ENCODE data around the gene RNF25.

Gene RNF25, protein sequence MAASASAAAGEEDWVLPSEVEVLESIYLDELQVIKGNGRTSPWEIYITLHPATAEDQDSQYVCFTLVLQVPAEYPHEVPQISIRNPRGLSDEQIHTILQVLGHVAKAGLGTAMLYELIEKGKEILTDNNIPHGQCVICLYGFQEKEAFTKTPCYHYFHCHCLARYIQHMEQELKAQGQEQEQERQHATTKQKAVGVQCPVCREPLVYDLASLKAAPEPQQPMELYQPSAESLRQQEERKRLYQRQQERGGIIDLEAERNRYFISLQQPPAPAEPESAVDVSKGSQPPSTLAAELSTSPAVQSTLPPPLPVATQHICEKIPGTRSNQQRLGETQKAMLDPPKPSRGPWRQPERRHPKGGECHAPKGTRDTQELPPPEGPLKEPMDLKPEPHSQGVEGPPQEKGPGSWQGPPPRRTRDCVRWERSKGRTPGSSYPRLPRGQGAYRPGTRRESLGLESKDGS

GRCh38 chr2:218671654-218672566 is at the start of gene RNF25, which contains the start of gene STK36:
Gene RNF25 (minus strand): TSS chr2:218672002. CDS start chr2:218671970, 32 bp downstream.
Gene STK36 (plus strand): TSS chr2:218672086. CDS start chr2:218672830, 744 bp downstream.
- in situ Hi-C loops (cut with MboI; ENCODE audit: low sequenced_read_pairs), result loop anchor here (25.0 kb wide), 1 partner anchor 385 kb away; the partner anchor contains the start of gene TMBIM1

DNA sequence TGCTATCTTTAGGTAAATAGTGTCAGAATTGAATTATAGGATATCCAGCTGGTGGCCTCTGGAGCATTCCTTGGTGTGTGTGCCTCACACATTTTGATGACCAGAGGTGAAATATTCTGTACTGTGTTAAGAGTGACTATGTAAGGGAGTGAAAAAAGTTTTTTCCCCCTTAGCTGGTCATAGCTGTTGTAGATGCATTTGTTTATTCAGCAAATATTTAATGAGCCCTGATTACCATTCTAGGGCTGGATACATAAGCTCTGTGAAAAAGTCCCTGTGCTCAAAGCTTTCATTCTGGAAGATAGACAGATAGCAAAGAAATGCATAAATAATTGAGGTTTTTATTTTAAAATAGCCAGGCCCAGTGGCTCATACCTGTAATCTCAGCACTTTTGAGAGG is 49.7 kb upstream of the RNF25 start:
- in situ Hi-C loops (cut with MboI; ENCODE audit: low sequenced_read_pairs), result no loop called here

GRCh38 chr2:218720048-218721041 is 48.5 kb upstream of the RNF25 start:
- in situ Hi-C loops (cut with MboI; ENCODE audit: low sequenced_read_pairs), result no loop called here

- in situ Hi-C loops (cut with MboI; ENCODE audit: low sequenced_read_pairs), result no loop called here
Measured at GRCh38 chr2:218719457-218719856, 47.7 kb upstream of the RNF25 start.

DNA sequence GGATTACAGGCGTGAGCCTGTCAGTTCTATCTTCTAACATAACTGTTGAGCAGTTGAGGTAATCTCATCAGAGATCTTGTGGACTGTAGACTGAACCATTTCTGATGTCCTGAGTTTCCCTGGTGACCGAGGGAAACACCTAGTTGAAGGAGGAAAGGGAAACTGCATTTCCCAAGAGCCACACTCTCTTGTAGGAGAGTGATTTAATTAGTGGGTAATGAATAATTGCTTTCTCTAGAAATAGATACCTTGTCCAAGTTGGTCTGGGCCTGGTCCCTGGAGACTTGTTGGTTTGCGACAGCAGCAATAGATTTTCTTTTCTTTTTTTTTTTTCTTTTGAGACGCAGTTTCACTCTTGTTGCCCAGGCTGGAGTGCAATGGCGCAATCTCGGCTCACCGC is 46.3 kb upstream of the RNF25 start:
- in situ Hi-C loops (cut with MboI; ENCODE audit: low sequenced_read_pairs), result no loop called here

- in situ Hi-C loops (cut with MboI; ENCODE audit: low sequenced_read_pairs), result no loop called here
Measured at GRCh38 chr2:218717262-218717661, 45.5 kb upstream of the RNF25 start.

GRCh38 chr2:218716070-218716469 is 44.3 kb upstream of the RNF25 start:
- in situ Hi-C loops (cut with MboI; ENCODE audit: low sequenced_read_pairs), result no loop called here

DNA sequence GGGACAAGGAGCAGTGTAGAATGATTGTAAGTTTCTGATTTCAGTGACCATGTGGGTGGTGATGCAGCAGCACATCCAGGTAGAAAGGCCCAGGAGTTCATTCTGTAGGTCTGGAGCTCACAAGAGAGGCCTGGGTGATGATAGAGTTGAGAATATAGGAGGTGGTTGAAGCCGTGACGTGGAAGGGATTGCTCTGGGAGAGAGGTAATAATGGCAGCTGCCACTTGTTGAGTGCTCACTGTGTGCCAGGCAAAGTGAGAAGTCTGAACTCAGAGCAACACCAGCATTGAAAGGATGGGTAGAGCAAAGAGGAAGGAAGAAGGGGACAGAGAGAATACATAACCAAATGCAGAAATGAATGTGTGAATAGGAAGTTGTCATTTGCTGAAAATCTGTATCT is 42.1 kb upstream of the RNF25 start:
- in situ Hi-C loops (cut with MboI; ENCODE audit: low sequenced_read_pairs), result no loop called here

DNA sequence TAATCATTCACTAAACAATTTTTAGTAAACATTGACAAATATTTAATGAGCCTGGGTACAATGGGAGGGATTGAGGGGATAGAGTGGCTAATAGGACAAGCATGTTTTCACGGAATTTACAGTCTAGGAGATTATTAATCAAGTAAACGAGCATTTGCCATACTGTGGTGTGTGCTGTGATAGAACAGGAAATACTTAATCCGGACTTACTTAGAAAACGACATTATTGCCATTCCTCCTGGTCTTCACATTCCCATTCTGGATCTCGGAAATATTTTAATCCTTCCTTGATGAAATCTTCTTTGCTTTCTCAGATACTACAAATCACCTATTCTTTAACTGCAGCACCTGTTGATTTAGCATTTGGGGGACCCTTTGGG is 39.7 kb upstream of the RNF25 start:
- in situ Hi-C loops (cut with MboI; ENCODE audit: low sequenced_read_pairs), result no loop called here

- in situ Hi-C loops (cut with MboI; ENCODE audit: low sequenced_read_pairs), result no loop called here
Measured at GRCh38 chr2:218710687-218711549, 39.1 kb upstream of the RNF25 start, which contains the start of gene TTLL4. Gene TTLL4 (plus strand): TSS chr2:218710835. CDS start chr2:218737677, 26,842 bp downstream.

DNA sequence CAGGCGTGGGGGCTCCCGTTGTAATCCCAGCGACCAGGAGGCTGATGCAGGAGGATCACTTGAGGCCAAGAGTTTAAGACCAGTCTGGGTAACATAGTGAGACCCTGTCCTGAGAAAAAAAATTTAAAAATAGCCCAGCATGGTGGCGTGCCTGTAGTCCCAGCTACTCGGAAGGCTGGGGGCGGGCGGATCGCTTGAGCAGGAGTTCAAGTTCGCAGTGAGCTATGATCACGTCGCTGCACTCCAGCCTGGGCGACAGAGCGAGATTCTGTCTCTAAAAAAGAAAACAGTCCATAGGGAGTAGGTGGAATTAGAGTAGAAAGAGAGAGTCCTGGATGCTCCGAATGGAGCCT is 38.5 kb upstream of the RNF25 start:
- in situ Hi-C loops (cut with MboI; ENCODE audit: low sequenced_read_pairs), result no loop called here

GRCh38 chr2:218709908-218710307 is 38.1 kb upstream of the RNF25 start:
- in situ Hi-C loops (cut with MboI; ENCODE audit: low sequenced_read_pairs), result no loop called here

DNA sequence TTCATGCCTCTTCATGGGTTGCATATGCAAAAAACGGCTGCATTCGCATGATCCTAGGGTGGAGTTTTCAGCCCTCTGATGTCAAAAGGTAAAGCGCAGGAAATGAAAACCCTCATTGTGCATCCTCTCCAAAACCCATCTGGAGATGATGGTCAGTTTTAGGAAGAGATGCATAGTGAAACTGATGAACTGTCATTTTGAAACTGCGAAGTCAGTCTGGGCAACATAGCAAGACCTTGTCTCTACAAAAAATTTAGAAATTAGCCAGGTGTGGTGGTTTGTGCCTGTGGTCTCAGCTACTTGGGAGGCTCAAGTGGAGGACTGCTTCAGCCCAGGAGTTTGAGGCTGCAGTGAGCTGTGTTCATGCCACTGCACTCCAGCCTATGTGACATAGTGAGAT is 36.3 kb upstream of the RNF25 start:
- in situ Hi-C loops (cut with MboI; ENCODE audit: low sequenced_read_pairs), result no loop called here

DNA sequence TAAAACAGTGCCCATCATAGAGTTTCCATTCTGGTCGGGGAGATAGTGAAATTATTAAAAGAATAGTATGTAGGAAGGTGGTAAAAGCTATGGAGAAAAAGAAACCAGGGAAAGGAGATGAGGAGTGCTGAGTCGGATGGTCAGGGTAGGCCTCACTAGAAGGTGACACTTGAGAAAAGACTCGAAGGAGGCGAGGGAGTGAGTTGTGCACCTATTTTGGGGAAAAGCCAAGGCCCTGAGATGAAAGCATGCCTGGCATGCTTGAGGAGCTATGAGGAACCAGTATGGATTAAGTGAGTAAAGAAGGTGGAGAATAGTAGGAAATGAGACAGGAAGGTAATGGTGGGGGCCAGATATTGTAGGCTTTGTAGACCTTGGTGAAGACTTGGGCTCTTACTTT is 31.5 kb upstream of the RNF25 start:
- in situ Hi-C loops (cut with MboI; ENCODE audit: low sequenced_read_pairs), result no loop called here

GRCh38 chr2:218701806-218702205 is 30.0 kb upstream of the RNF25 start:
- in situ Hi-C loops (cut with MboI; ENCODE audit: low sequenced_read_pairs), result no loop called here

- in situ Hi-C loops (cut with MboI; ENCODE audit: low sequenced_read_pairs), result no loop called here
Measured at GRCh38 chr2:218698885-218699284, 27.1 kb upstream of the RNF25 start.

- in situ Hi-C loops (cut with MboI; ENCODE audit: low sequenced_read_pairs), result no loop called here
Measured at GRCh38 chr2:218694405-218695145, 22.8 kb upstream of the RNF25 start.

DNA sequence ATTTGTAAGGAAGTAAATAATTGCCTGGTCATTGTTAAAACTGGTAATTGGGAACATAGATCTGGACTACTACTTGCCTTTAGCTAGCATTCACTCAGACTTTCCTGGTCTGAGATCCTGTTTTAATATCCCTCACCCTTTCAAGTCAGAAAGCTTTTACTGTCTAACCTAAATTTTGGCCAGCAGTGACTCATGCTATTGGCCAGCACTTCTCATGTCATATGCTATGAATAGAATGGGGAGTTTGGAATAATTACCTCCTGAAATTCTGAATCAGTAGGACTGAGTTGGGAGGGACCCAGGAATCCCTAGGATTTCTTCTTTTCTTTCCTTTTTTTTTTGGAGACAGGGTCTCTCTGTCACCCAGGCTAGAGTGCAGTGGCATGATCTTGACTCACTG is 19.4 kb upstream of the RNF25 start:
- in situ Hi-C loops (cut with MboI; ENCODE audit: low sequenced_read_pairs), result no loop called here
